ENCODE data around the gene CHSY3. TPM values are rescaled to one million over a fixed set of nuclear protein-coding genes. Genes with fewer than 3 reads are reported as not detected.

Gene CHSY3
- polyA plus RNA-seq, 1 donor from 2014 or later, result 0.40 TPM

- H3K4me2 ChIP-seq (ENCODE audit: low read length), result no peak overlapping the region
- H3K9me3 ChIP-seq (ENCODE audit: low read length), result no peaks in the 10 kb centered on the region
These were observed 117.6 kb downstream of the CHSY3 start for GRCh38 chr5:130021876-130022275.

GRCh38 chr5:130023604-130024003 is 119.3 kb downstream of the CHSY3 start:
- H3K27ac ChIP-seq (ENCODE audit: low read length), result no peak overlapping the region
- H3K4me2 ChIP-seq (ENCODE audit: low read length), result no peak overlapping the region
- H3K36me3 ChIP-seq (ENCODE audit: insufficient read depth, low read length), result no peaks in the 10 kb centered on the region
- H3K9me3 ChIP-seq (ENCODE audit: low read length), result no peaks in the 10 kb centered on the region
- no peaks in the 10 kb centered on the region for H4K20me1 ChIP-seq (ENCODE audit: insufficient read depth)
- TF ChIP-seq EP300 (conservative IDR thresholded peaks at IDR 0.05; ENCODE audit: poor library complexity, severe bottlenecking) (no peak), RAD21 (conservative IDR thresholded peaks at IDR 0.05) (no peak), REST (IDR thresholded peaks at IDR 0.05; ENCODE audit: borderline replicate concordance) (no peak), EZH2 (IDR thresholded peaks at IDR 0.05; ENCODE audit: borderline replicate concordance, insufficient read depth, low read length, poor library complexity, severe bottlenecking) (no peak), MXI1 (conservative IDR thresholded peaks at IDR 0.05; ENCODE audit: poor library complexity, severe bottlenecking) (no peak), POLR2AphosphoS5 (IDR thresholded peaks at IDR 0.05) (no peak), CTCF (IDR thresholded peaks at IDR 0.05; ENCODE audit: poor library complexity, severe bottlenecking) (no peak), TAF1 (IDR thresholded peaks at IDR 0.05; ENCODE audit: low read depth) (no peak), SMC3 (conservative IDR thresholded peaks at IDR 0.05; ENCODE audit: poor library complexity) (no peak)
- H3K9me2 ChIP-seq (ENCODE audit: insufficient read depth, low read length), result no peaks in the 10 kb centered on the region
- H3F3A ChIP-seq (ENCODE audit: insufficient read depth, low read length, poor library complexity, severe bottlenecking), result no peaks in the 10 kb centered on the region
- no peak overlapping the region for H3K9ac ChIP-seq (ENCODE audit: low read length)
- no peak overlapping the region for H2AFZ ChIP-seq (ENCODE audit: low read depth, low read length)
- H3K27me3 ChIP-seq (ENCODE audit: insufficient read depth, low read depth, low read length), result no peaks in the 10 kb centered on the region
- H3K79me2 ChIP-seq (replicated peaks; ENCODE audit: insufficient read depth, low read length), result no peaks in the 10 kb centered on the region
- H3K4me3 ChIP-seq (ENCODE audit: low read length), result no peak overlapping the region

More at GRCh38 chr5:130021876-130022275, 117.6 kb downstream of the CHSY3 start:
- H3K79me2 ChIP-seq (replicated peaks; ENCODE audit: insufficient read depth, low read length), result no peaks in the 10 kb centered on the region
- H2AFZ ChIP-seq (ENCODE audit: low read depth, low read length), result no peak overlapping the region
- TF ChIP-seq SMC3 (conservative IDR thresholded peaks at IDR 0.05; ENCODE audit: poor library complexity), result no peak
- no peak for TF ChIP-seq CTCF (IDR thresholded peaks at IDR 0.05; ENCODE audit: poor library complexity, severe bottlenecking)
- no peak overlapping the region for H3K4me3 ChIP-seq (ENCODE audit: low read length)
- no peaks in the 10 kb centered on the region for H3K9me2 ChIP-seq (ENCODE audit: insufficient read depth, low read length)
- no peaks in the 10 kb centered on the region for H3F3A ChIP-seq (ENCODE audit: insufficient read depth, low read length, poor library complexity, severe bottlenecking)
- H3K36me3 ChIP-seq (ENCODE audit: insufficient read depth, low read length), result no peaks in the 10 kb centered on the region
- H3K27me3 ChIP-seq (ENCODE audit: insufficient read depth, low read depth, low read length), result no peaks in the 10 kb centered on the region
- H4K20me1 ChIP-seq (ENCODE audit: insufficient read depth), result no peaks in the 10 kb centered on the region
- no peak overlapping the region for H3K27ac ChIP-seq (ENCODE audit: low read length)
- H3K9ac ChIP-seq (ENCODE audit: low read length), result no peak overlapping the region

Measured in neural cell (in vitro differentiated cells).